GM04504 (cell line): ENCODE data around the gene ESM1.

Experiments
- DNase-seq: peaks from one replicate; pipeline ENCODE4 v3.0.0-alpha.2; 2012; ENCODE audit warnings: low read depth

Gene ESM1

DNA sequence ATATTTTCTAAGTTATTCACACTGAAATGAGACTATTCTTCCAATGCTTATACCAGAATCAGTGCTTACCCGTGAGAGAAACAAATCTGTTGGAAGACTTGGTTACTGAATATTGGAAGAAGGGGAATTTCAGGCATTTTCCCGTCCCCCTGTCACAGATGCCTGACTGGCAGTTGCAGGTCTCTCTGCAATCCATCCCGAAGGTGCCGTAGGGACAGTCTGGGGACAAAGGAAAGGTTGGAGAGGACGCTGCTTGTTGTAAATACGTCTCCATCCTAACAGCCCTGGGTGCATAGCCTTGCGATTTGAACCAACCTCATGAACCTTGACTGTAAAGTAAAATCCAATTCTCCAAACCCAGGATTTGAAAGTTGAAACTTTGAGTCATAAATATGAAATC is 3.5 kb downstream of the ESM1 start:
- no peak for DNase-seq

DNA sequence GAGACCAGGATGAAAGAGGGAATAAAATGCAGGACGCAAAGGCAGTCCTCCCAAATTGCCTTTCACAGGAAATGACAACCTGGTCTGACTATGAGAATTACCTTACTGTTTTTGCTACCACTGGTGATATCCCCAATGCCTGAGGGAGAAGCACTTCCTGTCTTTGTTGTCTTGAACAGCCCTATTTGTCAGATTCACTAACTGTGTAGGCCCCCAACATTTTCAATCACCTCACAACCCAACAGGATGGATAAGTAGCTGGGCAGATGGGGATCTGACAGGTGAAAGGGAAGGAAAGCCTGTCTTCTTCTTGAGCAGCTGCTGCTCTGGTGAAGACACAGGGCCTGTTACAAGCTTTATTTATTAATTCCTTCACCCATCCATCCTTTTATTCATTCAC is 9.7 kb downstream of the ESM1 start:
- no peak for DNase-seq

DNA sequence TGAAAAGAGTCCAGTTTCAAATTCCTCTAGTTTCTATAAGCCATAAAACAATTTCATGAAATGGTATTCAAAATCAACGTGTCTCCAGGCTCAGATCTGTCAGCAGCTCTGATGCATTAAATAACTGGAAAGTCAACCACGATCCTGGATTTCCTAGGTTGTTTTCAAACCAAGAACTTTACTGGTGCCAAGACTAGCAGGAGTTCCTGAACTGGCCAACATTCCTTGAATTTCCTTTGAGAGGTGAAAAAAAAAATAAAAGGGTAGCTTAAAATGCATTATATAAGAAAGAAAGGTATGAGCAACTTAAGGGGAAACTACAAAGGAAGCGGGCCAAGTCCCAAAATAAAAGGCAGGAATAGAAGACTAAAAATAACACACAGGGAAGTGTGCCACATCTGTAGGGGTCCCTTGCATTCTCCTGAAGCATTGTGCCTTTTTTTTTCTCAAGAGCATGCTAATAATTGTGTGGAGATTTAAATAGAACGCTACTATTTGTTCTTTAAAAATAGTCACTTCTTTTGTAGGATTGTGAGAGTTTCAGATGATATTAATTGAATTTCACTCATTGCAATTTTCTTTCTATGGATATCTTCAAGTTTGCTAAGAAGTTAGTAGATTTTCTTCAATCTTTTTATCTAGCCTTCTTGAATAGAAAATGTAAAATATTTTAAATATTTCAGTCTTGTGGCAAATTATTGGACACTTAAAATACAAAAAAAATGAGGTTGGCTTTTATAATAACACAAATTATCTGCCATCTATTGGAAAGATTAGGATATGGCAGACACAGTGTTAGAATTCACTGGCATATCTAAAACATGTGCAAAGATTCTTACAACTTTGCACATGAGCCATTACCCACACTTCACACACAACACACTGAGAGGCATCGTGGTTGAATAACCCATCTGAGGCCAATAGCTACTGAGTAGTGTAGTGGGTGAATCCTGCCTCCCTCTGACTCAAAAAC is 15.3 kb downstream of the ESM1 start:
- DNase-seq, result no peak

- DNase-seq, result no peak
Measured at GRCh38 chr5:54969242-54969641, 16.2 kb downstream of the ESM1 start.

- no peak for DNase-seq
Measured at GRCh38 chr5:54965806-54966205, 19.6 kb downstream of the ESM1 start.

GRCh38 chr5:54964405-54964804 is 21.0 kb downstream of the ESM1 start:
- DNase-seq, result no peak

DNA sequence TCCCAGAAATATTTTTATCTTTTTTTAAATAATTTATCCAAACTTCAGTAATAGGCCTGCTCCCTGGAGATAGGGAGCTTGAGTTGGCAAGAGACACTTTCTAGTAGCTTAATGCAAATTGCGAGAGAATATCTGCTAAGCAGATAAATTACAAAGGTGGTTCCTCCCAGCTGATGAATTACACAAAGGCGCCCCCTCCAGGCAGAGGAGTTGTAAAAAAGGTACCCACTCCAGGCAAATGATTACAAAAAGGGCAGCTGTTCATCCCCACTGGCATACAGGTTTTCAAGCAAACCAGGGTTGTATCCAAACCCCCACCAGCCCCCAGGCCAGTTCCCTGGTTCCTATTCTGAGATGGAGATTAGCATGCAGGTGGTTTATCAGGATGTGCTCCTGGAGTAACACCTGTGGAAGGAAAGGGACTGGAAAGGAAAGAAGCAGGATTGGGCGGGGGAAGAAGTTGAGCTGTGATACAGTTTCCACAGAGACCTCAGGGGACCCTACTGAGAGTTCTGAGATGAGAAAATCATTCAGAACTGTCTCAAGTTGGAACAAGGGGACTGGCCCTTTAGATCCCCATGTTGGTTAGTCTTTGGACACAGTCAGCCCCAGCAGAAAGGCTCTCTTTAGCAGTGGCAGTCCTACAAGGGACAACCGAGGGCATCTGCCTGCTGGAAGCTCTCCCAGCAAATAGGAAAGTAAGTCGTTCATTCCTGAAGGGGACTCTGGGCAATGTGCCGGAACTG is 25.5 kb downstream of the ESM1 start:
- no peak for DNase-seq

GRCh38 chr5:54956922-54957321 is 28.5 kb downstream of the ESM1 start:
- DNase-seq, result no peak

DNA sequence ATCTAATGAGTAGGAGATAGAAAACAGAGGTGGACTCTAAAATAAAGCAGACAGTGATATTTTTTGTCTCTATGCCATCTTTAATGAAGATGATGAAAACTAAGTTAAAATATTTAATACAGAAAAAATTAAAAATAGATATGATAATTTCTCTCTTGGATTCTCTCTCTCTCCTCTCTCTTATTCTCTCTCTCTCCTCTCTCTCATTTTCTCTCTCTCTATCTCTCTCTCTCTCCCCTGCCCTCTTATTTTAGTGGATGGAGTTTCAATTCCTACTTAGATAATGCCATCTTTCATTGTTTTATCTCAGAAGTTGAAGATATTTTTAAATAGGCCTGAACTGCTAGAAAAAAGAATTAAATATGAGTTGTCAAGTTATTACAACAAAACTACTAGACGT is 38.2 kb downstream of the ESM1 start:
- DNase-seq, result no peak

GRCh38 chr5:54946306-54946819 is 39.0 kb downstream of the ESM1 start:
- no peak for DNase-seq

- DNase-seq, result peak; percentile 27
Measured at GRCh38 chr5:54944364-54944763, 41.0 kb downstream of the ESM1 start.

GRCh38 chr5:54942064-54942778 is 43.2 kb downstream of the ESM1 start:
- no peak for DNase-seq

DNA sequence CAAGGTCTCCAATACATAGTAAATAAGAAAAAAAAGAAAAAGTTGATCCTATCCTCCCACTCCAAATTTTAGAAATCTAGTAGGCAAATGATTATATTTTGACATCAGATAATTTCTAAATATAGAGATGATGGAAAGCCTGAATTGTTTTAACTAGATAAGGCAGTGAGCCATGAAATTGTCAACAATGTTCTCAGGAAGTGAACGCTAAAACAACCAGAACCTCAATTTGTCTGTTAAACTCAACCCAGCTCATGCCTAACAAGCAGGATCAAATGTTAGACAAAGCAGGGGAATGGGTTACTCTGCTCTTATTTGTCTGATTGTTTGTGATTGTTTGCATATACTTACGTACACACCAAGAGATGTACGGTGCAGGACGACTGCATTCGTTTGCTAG is 49.2 kb downstream of the ESM1 start:
- DNase-seq, result no peak

- no peak for DNase-seq
Measured at GRCh38 chr5:54932789-54933188, 52.6 kb downstream of the ESM1 start.

DNA sequence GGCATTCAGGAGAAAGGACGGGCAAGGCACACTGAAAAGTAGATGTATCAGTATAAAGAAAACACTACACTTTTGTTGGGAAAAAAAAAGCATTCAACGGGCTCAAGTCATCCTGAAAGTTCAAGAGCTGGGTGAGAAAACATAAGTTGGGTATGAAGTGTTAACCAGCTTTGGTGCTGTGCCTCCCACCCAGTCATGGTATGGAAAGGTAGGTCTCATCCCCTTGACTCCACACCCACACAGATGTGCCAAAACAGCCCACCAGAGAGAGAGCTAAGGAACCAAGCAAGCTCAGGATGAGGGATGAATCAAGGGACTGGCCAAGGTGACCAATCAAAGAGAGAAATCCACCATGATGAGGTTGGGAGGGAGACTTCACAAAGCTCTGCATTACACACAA is 54.7 kb downstream of the ESM1 start:
- DNase-seq, result no peak
